A204.1 (cell line): ENCODE measurements around the gene MMEL1.
"Not testable (repeated sequence)": the region's sequence is repeated elsewhere in the genome, so short reads cannot be mapped to it uniquely, and the experiment has no call there.

Source experiments
- FAIRE-seq: peaks from 2 replicates; lab custom pipeline; 2012; peaks lifted over from hg19 to GRCh38; lab: Jason Lieb, UNC

Gene MMEL1

DNA sequence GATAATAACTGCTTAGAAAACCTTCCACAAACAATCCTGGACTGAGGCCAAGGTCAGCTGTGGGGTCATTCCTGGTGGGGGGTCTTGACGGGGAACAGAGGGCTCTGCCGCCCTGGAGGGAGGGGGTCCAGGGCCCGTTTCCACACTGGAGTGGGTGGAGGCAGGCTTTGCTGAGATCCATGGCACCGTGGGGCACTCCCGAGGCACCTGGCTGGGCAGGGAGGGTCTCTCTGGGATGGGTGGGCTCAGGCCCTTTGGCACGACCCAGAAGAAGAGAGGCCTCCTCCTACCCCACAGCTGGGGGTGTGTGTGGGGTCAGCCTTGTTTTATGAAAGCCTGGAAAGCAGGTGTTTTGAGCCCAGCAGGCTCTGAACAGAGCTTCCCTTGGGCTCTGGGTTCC, 5.1 kb downstream of the MMEL1 start:
- FAIRE-seq = no peak

DNA sequence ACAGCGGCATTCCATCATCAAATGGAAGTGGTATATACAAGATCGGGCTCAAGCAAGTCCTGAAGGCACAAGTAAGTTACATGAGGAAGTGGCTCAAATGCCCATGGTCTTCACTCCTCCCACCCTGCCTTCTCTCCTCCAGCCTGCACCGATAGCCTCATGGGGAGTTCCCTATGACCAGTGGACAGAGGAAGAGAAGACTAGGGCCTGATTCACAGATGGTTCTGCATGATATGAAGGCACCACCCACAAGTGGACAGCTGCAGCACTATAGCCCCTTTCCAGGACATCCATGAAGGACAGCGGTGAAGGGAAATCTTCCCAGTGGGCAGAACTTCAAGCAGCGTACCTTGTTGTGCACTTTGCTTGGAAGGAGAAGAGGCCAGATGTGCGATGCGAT, 7.1 kb downstream of the MMEL1 start:
- FAIRE-seq = not testable (repeated sequence)

DNA sequence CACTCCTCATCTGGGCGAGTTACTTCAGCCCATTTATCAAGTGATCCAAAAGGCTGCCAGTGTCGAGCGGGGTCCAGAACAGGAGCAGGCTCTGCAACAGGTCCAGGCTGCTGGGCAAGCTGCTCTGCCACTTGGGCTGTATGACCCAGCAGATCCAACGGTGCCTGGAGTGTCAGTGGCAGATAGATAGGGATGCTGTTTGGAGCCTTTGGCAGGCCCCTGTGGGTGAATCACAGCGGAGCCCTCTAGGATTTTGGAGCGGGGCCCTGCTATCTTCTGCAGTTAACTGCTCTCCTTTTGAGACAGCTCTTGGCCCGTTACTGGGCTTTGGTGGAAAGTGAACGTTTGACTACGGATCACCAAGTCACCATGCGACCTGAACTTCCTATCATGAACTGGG, 7.5 kb downstream of the MMEL1 start:
- FAIRE-seq = no peak

DNA sequence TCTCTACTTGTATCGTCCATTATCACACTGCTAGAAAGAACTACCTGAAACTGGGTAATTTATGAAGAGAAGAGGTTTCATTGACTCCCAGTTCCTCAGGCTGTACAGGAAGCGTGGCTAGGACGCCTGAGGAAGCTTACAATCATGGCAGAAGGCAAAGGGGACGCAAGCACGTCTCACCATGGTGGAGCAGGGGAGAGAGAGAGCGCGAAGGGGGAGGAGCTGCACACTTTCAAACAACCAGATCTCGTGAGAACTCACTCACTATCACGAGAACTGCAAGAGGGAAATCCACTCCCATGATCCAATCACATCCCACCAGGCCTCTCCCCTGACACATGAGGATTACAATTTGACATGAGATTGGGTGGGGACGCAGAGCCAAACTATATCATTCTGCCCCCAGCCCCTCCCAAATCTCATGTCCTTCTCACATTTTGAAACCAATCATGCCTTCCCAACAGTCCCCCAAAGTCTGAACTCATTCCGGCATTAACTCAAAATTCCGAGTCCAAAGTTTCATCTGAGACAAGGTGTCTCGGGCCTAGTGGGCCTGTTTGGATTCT, 8.0 kb downstream of the MMEL1 start:
- no peak for FAIRE-seq

DNA sequence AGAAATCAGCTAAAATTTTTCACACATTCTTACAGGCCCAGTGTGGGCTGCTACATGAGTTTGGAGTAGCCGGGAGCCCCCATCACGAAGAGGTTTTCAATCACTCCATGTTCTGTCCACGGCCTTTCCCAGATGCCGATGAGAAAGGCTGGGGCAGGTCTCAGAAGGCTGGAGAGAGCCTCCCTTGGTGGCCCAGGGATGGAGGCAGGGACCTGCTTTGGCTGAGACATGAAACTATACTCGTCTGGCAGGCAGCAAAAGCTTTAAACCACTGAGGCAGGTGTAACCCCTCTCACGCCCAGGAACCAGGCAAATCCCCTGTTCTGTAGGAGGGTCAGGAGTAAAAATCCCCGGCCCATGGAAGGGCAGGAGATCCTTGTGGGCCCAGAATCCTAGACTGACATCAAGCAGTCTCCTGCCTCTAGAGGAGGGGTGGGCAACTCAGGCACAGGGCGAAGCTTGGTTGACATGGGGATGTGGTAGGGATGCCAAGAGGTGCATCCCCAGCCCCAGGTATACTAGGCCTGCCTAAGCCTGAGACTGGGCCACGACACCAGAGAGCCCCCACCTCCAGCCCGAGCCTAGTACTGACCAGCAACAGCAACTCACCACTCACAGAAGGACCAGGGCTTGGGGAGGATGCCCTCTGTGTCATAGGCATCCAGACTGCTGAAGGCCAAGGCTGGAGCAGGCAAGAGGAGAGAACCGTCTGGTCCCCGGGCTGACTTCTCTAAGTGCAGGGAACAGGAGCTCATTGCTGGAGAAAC, 9.1 kb downstream of the MMEL1 start:
- no peak for FAIRE-seq

DNA sequence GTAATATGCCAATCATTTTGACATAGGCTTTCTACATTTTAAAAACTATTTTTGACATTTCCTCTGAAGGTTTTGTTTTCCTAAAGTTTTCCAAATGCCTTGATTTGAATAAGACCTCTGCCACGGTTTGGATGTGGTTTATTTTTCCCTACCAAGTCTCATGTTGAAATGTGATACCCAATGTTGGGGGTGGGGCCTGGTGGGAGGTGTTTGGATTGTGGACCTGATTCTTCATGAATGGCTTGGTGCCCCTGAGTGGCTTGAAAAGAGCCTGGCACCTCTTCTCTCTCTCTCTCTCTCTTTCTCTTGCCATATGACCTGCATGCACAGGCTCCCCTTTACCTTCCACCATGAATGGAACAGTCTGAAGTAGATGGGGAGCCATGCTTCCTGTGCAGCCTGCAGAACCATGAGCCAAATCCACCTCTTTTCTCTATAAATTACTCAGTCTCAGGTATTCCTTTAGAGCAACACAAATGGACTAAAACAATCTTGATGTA, 14.8 kb downstream of the MMEL1 start:
- no peak for FAIRE-seq

DNA sequence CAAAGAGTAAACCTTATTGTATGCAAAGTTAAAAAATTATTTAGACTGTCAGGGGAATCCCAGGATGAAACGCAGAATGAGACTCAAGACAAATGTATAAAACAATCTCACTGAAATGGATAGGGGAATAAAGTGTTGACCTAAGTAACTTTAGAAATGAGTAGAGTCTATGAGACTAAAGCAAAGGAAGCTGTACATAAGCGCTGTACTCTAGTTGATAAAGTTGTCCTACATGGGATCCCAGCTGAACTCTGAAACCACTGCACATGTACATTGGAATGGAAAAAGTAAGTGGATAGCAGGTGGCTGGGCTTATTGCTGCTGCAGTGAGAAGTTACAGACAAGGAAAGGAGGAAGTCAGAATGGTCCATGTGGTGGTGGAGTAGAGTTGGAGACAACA, 18.7 kb downstream of the MMEL1 start:
- FAIRE-seq = no peak

DNA sequence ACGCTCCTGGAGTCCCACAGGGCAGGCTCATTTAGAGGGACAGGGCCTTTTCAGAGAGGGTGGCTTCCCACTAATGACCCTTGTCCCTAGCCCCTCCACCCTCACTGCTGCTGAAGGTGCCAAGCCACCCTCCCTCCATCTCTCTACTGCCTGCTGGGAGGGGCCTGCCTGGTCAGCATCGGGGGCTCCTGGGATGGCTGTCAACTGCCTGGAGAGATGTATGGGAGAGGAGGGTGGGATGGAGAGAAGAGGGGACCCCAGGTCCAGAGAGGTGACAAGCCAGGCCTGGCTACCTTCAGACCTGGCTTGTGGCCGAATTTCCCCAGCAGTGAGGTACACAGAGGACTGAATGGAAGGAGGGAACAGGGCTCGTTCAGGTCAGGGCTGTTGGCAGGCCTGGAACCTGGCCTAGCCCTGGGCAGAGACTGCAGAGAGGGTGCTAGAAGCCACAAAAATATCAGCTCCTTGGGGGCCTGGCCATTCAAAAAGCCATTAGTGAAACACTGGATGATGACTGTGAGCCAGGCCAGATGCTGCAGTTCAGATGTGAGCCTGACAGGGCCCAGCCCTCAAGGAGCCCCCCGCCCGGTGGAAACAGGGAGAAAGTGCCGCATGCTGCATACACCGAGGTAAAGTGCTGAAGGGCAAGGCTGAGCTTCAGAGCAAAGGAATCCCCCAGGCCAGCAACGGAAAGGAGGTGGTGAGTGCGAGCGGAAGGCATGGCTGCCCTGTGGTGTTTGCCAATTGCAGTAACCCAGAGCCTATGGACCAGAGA, 20.0 kb downstream of the MMEL1 start:
- FAIRE-seq = no peak

DNA sequence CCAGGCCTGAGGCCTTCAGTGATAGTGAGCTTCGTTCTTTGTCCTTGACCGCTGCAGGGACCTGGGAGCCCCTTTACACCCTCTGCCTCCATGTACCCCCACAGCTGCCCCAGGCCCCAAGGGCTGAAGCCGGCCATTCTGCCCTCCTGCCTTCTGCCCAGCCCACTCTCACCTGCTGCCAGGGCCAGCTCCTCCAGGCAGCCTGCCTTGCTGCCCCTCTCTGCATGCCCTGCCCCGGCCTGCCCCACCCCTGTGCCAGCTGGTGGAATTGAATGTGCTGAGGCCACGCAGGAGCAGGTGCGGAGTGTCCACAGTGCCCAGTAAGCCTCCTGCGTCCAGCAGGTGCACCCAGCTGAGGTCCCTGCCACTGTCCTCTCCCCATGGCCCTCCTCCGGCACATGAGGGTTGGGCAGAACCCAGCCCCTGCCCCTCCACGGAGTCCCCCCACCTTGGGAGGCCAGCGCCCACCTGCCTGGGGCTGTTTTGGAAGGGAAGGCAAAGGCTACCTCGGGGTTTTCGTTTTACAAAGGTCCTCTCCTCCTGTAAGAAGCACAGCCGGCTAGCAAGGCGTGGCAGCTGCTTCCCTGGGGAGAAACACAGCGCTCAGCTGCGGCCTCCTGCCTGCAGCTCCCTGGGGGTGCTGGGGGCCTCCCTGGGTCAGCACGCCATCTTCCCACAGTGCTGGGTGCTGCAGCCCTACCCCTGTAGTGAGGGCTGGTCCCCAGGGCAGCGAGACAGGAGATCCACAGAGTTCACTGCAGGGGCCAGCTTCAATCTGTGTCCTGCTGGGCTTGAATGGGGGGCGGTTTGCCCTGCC, 21.0 kb downstream of the MMEL1 start:
- no peak for FAIRE-seq

DNA sequence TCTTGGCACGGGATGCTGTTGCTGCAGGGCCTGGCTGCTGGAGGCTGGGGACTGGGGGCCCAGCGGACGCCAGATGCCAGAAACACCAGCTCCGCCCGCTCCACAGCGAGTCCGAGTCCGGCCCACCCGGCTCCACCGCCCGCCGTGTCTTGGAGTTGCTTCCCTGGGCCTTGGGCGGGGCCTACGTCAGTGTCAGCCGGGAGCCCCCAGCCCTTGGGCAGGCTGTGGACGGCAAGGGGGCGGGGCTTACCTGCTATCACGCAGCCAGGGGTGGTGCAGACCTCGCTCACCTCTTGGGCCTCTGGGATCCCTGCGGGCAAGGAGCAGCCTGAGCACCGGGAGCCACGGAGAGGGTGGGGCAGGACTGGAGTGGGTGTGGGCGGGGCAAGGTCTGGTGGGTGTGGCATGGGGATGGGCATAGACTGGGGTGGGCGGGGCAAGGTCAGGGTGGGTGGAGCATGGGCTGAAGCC, 21.8 kb downstream of the MMEL1 start:
- no peak for FAIRE-seq

DNA sequence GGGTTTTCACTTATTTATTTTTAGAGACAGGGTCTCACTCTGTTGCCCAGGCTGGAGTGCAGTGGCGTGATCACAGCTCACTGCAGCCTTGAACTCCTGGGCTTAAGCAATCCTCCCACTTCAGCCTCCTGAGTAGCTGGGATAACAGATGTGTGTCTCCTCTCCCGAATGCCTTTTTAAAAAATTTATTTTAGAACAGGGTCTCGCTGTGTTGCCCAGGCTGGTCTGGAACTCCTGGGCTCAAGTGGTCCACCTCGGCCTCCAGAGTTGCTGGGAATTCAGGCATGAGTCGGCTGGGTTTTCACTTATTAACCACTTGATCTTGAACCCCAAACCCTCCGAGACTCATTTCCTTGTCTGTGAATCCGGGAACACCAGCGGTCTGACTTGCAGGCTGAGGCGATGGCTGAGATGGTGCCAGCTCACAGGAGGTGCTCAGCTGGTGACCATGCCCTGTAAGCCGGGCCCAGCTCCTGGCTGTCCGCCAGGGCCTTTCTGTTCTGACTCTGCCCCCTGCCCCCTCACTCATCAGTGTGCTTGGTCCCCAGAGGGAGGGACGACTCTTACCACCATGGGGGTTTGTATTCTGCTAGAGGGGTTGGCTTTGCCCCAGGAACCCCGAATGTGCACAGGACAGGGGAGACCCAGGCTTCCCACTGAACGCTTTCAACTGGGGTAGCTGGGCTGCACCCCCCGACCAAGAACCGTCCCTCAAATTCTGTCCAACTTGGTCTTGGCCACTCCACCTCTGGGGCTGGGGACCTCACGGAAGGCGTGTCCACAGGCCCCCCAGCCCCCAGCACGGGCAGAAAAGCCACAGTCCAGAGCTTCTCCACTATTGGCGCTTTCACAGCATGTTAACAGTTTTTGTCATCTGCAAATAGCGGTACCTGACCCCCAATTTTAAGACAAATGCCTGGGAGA, 22.5 kb downstream of the MMEL1 start:
- FAIRE-seq = no peak

DNA sequence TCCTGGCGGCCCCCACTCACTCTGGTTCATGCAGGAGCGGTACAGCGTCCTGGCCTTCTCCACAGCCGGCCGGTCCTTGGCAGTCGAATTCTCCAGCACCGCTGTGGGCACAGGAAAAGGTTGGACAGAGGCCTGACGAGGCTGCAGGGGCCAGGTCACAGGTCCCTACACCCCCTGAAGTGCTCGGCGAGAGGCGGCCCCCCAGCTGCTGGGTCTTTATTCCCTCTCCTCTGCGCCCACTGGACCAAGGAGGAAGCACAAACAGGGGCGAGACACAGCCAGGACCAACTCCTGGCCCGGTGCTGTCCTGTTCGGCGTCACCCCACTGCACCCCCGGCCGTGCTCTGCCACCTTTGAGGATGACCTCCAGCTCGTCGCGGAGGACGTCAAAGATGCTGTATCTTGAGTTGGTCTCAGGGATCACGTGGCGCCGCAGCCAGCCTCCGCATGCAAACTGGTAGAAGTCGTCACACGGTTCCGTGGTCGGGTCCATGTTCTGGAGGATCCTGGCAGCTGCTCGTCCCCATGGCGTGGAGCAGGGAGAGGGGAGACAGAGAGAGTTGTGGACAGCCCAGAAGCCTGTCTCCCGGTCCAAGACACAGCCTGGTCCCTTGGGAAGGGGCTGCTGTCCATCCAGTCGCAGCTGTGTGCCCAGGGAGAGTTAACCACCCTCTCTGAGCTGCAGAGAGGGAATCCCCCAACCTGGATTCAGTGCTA, 23.3 kb downstream of the MMEL1 start:
- no peak for FAIRE-seq

DNA sequence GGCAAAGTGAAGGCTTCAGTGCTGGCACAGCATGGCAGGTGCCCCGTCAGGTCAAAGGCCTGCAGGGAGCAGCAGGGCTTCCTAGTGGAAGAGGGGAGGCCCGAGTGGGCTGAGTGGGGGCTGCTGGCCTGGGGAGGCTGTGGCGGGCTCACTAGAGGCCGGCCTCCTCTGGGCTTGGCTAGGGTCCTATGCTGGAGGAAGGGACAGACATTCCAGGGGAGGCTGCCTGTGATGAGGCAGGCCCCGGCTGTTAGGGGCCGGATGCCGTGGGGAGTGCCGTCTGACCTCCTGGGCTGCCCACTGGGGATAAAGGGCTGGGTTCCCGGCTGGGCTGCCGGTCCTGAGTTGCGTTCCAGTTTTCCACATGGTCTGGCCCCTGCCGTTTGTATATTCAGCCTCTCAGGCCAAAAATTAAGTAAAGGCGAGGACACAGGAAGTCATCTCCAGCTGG, 25.1 kb downstream of the MMEL1 start:
- no peak for FAIRE-seq

DNA sequence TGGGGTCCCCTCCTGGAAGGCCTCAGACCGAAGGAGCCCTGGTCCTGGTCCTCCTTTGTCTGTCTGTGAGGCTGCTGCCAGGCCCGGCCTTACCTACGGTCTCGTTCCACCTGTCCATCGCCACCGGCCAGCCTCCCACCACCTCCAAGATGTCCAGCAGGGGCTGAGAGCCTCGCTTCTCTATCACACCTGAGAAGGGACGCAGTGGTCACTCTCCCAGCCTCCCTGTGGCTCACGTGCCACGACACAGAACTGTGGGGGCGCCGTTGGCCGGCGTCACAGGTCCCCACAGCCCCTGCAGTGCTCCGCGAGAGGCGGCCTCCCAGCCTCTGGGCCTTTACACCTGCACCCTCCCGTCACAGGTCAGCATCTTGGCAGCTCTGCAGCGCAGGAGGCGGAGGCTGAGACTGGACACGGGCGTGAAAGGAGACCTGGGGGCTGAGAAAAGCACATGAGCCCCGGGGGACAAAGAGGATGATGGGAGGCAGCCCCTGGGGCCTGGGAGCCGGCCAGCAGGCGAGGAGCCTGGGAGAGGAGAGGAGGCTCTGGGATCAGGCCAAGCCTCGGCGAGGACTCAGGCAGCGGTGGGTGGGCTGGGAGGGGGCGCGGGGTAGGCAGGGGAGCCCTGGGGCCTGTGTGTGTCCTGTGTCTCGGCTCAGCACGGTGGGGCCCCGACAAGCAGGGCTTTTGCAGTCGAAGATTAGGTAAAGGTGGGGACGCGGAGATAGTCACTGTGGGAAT, 25.8 kb downstream of the MMEL1 start:
- no peak for FAIRE-seq

DNA sequence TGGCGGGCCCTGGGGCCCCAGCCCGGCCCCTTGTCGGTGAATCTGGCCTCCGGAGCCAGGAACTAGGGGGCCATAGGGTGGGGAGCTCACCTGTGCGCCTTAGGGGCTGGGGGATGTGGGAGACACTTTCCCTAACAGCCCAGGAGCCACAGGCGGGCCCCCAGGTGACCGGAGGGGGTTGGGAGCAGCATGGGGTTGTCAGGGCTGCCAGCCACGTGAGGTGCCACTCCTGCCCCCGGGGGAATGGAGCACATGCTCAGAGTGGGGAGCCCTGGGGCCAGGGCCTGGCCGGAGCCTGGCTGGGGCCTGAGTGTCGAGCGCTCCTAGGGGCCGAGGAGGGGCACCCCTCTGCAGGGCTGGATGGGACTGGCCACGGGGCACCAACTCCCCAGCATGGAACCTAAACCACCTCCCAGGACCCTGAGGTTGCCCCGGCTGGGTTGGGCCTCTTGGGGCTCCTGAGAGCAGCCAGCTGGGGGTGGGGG, 26.4 kb downstream of the MMEL1 start:
- FAIRE-seq = no peak

DNA sequence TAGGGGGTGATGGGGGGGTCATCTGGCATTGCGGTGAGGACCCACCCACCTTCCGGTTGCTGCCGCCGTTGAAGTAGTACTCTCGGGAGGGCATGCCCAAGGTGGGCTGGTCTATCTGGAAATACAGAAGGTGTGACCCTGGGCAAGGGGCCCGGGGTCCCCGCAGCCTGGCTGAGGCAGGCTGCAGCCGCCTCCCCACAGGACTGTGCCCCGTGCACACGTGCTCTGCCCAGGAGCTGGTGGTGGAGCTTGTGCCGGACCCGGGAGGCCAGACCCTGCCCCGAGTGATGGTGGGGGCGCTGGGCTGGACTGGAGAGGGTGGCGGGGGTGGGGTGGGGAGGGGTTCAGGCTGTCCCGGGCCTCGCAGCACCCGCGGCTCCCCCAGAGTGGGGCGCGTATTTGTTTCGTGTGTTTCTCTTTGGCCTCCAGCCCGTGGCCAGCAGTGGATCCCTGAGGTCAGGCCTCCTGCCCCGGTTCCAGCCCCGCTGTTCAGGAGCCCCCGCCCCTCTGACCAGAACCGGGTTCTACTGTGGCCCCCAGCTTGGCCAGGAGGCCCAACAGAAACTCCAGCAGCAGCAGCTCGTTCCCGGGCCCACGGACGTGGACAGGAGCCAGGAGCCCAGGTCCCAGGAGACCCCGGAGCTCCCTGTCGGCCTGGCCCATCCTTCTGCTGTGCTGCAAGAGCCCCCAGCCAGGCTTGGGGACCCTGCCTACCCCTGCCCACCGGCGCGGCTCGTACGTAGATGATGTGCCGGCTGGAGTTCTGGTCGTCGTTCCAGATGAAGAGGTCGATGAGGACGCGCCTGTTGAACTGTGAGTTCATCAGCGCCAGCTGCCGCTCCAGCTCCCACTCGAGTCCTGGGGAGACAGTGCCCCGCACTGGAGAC, 27.1 kb downstream of the MMEL1 start:
- FAIRE-seq = no peak

DNA sequence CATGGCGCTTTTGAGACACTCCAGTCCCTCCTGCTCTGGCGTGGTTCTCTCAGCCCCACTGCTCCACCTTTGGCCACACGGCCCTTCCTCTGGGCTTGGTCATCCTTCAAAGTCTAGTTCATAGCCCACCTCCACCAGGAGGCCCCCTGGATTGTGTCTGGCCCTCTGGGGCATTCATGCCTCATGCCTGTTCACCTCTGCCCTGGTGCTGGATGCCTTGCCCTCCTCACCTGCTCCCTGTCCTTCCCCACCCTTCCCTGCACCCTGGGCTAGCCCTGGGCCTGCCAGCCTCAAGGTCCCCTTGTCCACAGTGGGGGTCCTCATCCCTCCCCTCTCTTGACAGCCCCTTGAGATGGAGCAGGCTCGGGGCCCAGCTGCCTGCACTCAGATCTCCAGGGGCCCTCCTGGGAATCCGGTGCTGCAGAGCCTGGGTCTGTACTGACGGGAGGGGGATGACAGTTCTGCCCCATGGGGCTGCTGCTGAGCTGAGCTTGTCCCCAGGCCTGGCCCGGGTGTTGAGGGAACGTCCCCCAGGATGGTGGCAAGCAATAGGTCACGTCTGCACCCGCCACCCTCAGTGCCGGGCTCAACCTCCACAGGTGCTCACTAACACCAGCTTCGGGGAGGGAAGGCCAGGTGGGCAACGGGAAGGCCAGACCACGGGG, 27.8 kb downstream of the MMEL1 start:
- no peak for FAIRE-seq
